MM.1S (cell line): ENCODE measurements around the gene SETDB1.

ENCODE experiments used
- DNase-seq: peaks from one replicate; pipeline ENCODE4 v3.0.0-alpha.2; 2015
- H2AFZ ChIP-seq: fragments of 300-600 bp; sonication (generic); 2 replicates; pipeline ENCODE4 v1.6.0; 2016; ENCODE audit warnings: antibody characterized with exemption, low read length
- H3F3A ChIP-seq: fragments of 300-600 bp; sonication (generic); 2 replicates; pipeline ENCODE4 v1.6.1; 2016; ENCODE audit warnings: mild to moderate bottlenecking, antibody characterized with exemption, low read length, moderate library complexity, mixed read lengths; ENCODE audit not compliant: insufficient read depth
- H3K27ac ChIP-seq: fragments of 300-600 bp; sonication (generic); 2 replicates; pipeline ENCODE4 v1.5.1; 2016; ENCODE audit warnings: mild to moderate bottlenecking, low read length
- H3K27me3 ChIP-seq: fragments of 300-600 bp; sonication (generic); replicated peaks from 2 replicates; pipeline ENCODE4 v1.6.0; 2016; ENCODE audit warnings: low read length; ENCODE audit not compliant: insufficient read depth
- H3K36me3 ChIP-seq: fragments of 300-600 bp; sonication (generic); replicated peaks from 2 replicates; pipeline ENCODE4 v1.6.1; 2016; ENCODE audit warnings: mild to moderate bottlenecking, low read length, mixed read lengths; ENCODE audit not compliant: insufficient read depth
- H3K4me1 ChIP-seq: fragments of 300-600 bp; sonication (generic); 2 replicates; pipeline ENCODE4 v1.6.1; 2016; ENCODE audit warnings: low read length, mixed read lengths
- H3K4me2 ChIP-seq: fragments of 300-600 bp; sonication (generic); 2 replicates; pipeline ENCODE4 v1.6.0; 2016; ENCODE audit warnings: low read depth, low read length
- H3K4me3 ChIP-seq: fragments of 300-600 bp; sonication (generic); 2 replicates; pipeline ENCODE4 v1.5.1; 2016; ENCODE audit warnings: low read length, mixed read lengths
- H3K79me2 ChIP-seq: fragments of 300-600 bp; sonication (generic); 2 replicates; pipeline ENCODE4 v1.6.1; 2016; ENCODE audit warnings: mixed run types, low read length, mixed read lengths
- H3K9ac ChIP-seq: fragments of 300-600 bp; sonication (generic); 2 replicates; pipeline ENCODE4 v1.6.1; 2016; ENCODE audit warnings: low read length, mixed read lengths
- H3K9me2 ChIP-seq: fragments of 300-600 bp; sonication (generic); replicated peaks from 2 replicates; pipeline ENCODE4 v1.6.1; 2016; ENCODE audit warnings: mild to moderate bottlenecking, low read length, mixed read lengths; ENCODE audit not compliant: insufficient read depth
- H3K9me3 ChIP-seq: fragments of 300-600 bp; sonication (generic); replicated peaks from 2 replicates; pipeline ENCODE4 v1.6.1; 2016; ENCODE audit warnings: mild to moderate bottlenecking, low read length, mixed read lengths; ENCODE audit not compliant: insufficient read depth
- H4K20me1 ChIP-seq: fragments of 300-600 bp; sonication (generic); 2 replicates; pipeline ENCODE4 v1.6.1; 2016; ENCODE audit warnings: mild to moderate bottlenecking, low read length, moderate library complexity, mixed read lengths; ENCODE audit not compliant: insufficient read depth
- CTCF ChIP-seq: fragments of 300-600 bp; sonication (generic); IDR thresholded peaks from 2 replicates; pipeline ENCODE4 v1.5.1; 2016; ENCODE audit warnings: antibody characterized with exemption, low read length, mixed read lengths
- EZH2 ChIP-seq: fragments of 300-600 bp; sonication (generic); optimal IDR thresholded peaks from 2 replicates; pipeline ENCODE3; 2017; ENCODE audit warnings: low read depth, mild to moderate bottlenecking, antibody characterized with exemption, low read length, mixed read lengths
- EZH2phosphoT487 ChIP-seq: fragments of 300-600 bp; sonication (generic); IDR thresholded peaks from 2 replicates; pipeline ENCODE4 v1.6.1; 2018; ENCODE audit warnings: antibody characterized with exemption, low read length

Gene SETDB1

GRCh38 chr1:150906813-150907212, 19.4 kb upstream of the SETDB1 start:
- Histone ChIP-seq H3K9ac (no peak overlapping the region), H3K4me3 (no peak overlapping the region), H4K20me1 (no peaks in the 10 kb centered on the region), H3K9me2 (no peaks in the 10 kb centered on the region), H3K36me3 (no peaks in the 10 kb centered on the region), H3K4me1 (no peaks in the 10 kb centered on the region), H3K27ac (no peak overlapping the region), H3K9me3 (no peaks in the 10 kb centered on the region), H2AFZ (no peak overlapping the region), H3F3A (no peaks in the 10 kb centered on the region), H3K4me2 (no peak overlapping the region), H3K27me3 (no peaks in the 10 kb centered on the region), H3K79me2 (no peaks in the 10 kb centered on the region)
- no peak for TF ChIP-seq EZH2phosphoT487
- no peak for TF ChIP-seq EZH2
- no peak for TF ChIP-seq CTCF
- DNase-seq = no peak

- no peaks in the 10 kb centered on the region for H3K36me3 ChIP-seq
- H3K27me3 ChIP-seq = no peaks in the 10 kb centered on the region
- H3K4me3 ChIP-seq = no peak overlapping the region
- no peaks in the 10 kb centered on the region for H3K79me2 ChIP-seq
- no peak overlapping the region for H3K9ac ChIP-seq
- H3K27ac ChIP-seq = no peak overlapping the region
- H3F3A ChIP-seq = no peaks in the 10 kb centered on the region
- no peaks in the 10 kb centered on the region for H3K9me2 ChIP-seq
- no peaks in the 10 kb centered on the region for H3K9me3 ChIP-seq
- no peak overlapping the region for H3K4me2 ChIP-seq
- peaks cover 7% of the 10 kb centered on the region; the same call in 1 of the 2 replicates for H3K4me1 ChIP-seq
- H4K20me1 ChIP-seq = no peaks in the 10 kb centered on the region
- no peak overlapping the region for H2AFZ ChIP-seq
- no peak for DNase-seq
- TF ChIP-seq EZH2phosphoT487 (no peak), CTCF (no peak), EZH2 (no peak)
These were observed 16.5 kb upstream of the SETDB1 start for GRCh38 chr1:150909585-150910180.

GRCh38 chr1:150912623-150913022, 13.5 kb upstream of the SETDB1 start:
- Histone ChIP-seq H3K9ac (no peak overlapping the region), H3K9me2 (no peaks in the 10 kb centered on the region), H3K36me3 (no peaks in the 10 kb centered on the region), H3K79me2 (no peaks in the 10 kb centered on the region), H3K4me2 (no peak overlapping the region), H3K9me3 (no peaks in the 10 kb centered on the region), H4K20me1 (no peaks in the 10 kb centered on the region), H3K4me3 (no peak overlapping the region), H3F3A (no peaks in the 10 kb centered on the region), H3K27ac (no peak overlapping the region), H3K27me3 (no peaks in the 10 kb centered on the region), H2AFZ (no peak overlapping the region), H3K4me1 (peaks cover 7% of the 10 kb centered on the region; the same call in 1 of the 2 replicates)
- TF ChIP-seq CTCF (no peak), EZH2phosphoT487 (no peak), EZH2 (no peak)
- no peak for DNase-seq
